ENCODE results near the gene SUN3. TPM values are rescaled to one million over a fixed set of nuclear protein-coding genes. Genes with fewer than 3 reads are reported as not detected.

The SUN3 gene
- polyA plus RNA-seq, 1 of the 3 experiments (the other 2 are of a cell fraction), result 0.12 TPM

Other genes starting within 250 kb of the SUN3 start
- 0.10 TPM in 2 replicates for gene PKD1L1, start 80.6 kb downstream of the SUN3 start, polyA plus RNA-seq (2012; rRNA removed)
- gene HUS1, start 49.5 kb downstream of the SUN3 start, polyA plus RNA-seq (2012; rRNA removed), result 17.8 and 22.9 TPM in 2 replicates
- 0.41 and 0.71 TPM in 2 replicates for gene C7orf57, start 6.4 kb upstream of the SUN3 start, polyA plus RNA-seq (2012; rRNA removed)
- gene UPP1, start 60.2 kb upstream of the SUN3 start, polyA plus RNA-seq (2012; rRNA removed), result 56.9 and 57.5 TPM in 2 replicates
- gene ABCA13, start 142.4 kb upstream of the SUN3 start, polyA plus RNA-seq (2012; rRNA removed), result not detected in 2 replicates